ENCODE measurements around the gene PPP1R15A.
"Not testable (repeated sequence)": the region's sequence is repeated elsewhere in the genome, so short reads cannot be mapped to it uniquely, and the experiment has no call there.

PPP1R15A gene

DNA sequence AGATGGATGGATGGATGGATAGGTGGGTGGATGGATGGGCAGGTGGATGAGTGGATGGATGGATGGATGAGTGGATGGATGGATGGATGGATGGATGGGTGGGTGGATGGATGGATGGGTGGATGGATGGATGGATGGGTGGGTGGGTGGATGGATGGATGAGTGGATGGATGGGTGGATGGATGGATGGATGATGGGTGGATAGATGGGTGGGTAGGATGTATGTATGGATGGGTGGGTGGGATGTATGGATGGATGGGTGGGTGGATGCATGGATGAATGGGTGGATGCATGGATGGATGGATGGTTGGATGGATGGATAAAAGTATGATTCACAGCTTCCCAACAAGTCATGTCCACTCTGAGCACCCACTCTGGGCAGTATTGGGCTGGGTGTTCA, 31.6 kb downstream of the PPP1R15A start:
- not testable (repeated sequence) for H3K9ac ChIP-seq (ENCODE audit: low read depth, low read length); H3K9me3 ChIP-seq (ENCODE audit: control insufficient read depth, insufficient read depth, low read length); H3K27ac ChIP-seq (ENCODE audit: low read depth, low read length); H3K4me1 ChIP-seq (ENCODE audit: control insufficient read depth, insufficient read depth, low read length); H3K27me3 ChIP-seq (ENCODE audit: control insufficient read depth, insufficient read depth, low read length); H3K4me3 ChIP-seq (ENCODE audit: low read depth, low read length)
- H3K36me3 ChIP-seq (ENCODE audit: control insufficient read depth, insufficient read depth, low read length): peaks cover 31% of the 10 kb centered on the region

DNA sequence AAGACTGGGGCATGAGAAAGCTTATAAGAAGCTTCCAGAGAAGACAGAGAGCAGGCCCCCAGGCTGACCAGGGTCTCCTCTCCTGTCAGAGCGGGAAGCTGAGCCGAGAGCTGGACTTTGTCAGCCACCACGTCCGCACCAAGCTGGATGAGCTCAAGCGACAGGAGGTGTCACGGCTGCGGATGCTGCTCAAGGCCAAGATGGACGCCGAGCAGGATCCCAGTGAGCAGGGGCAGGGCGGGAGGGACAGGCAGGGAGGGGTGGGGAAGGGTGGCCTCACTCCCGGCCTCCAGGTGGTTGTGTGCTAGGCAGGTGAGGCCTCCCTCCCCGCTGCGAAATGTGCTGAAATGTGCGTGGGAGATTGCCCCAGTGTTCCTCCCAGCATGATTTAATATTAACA, 33.4 kb downstream of the PPP1R15A start:
- Histone ChIP-seq H3K36me3 (ENCODE audit: control insufficient read depth, insufficient read depth, low read length) (peaks cover 42% of the 10 kb centered on the region), H3K27ac (ENCODE audit: low read depth, low read length) (no peak overlapping the region)

DNA sequence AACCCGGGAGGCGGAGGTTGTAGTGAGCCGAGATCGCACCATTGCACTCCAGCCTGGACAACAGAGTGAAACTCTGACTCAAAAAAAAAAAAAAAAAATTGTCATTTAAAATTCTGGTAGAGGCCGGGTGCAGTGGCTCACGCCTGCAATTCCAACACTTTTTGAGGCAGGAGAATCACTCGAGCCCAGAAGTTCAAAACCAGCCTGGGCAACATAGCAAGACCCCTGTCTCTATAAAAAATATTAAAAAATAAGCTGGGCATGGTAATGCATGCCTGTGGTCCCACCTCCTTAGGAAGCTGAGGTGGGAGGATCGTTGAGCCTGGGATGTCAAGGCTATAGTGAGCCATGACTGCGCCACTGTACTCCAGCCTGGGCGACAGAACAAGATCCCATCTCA, 34.1 kb downstream of the PPP1R15A start:
- Histone ChIP-seq H3K4me3 (ENCODE audit: low read depth, low read length) (no peak overlapping the region), H3K27me3 (ENCODE audit: control insufficient read depth, insufficient read depth, low read length) (no peaks in the 10 kb centered on the region), H3K4me1 (ENCODE audit: control insufficient read depth, insufficient read depth, low read length) (no peaks in the 10 kb centered on the region), H3K9me3 (ENCODE audit: control insufficient read depth, insufficient read depth, low read length) (no peaks in the 10 kb centered on the region), H3K9ac (ENCODE audit: low read depth, low read length) (no peak overlapping the region), H3K36me3 (ENCODE audit: control insufficient read depth, insufficient read depth, low read length) (peaks cover 48% of the 10 kb centered on the region), H3K27ac (ENCODE audit: low read depth, low read length) (no peak overlapping the region)

More for the DNA sequence above, 33.4 kb downstream of the PPP1R15A start:
- no peaks in the 10 kb centered on the region for H3K9me3 ChIP-seq (ENCODE audit: control insufficient read depth, insufficient read depth, low read length)
- peaks cover 3% of the 10 kb centered on the region; the same call in 1 of the 2 replicates for H3K4me1 ChIP-seq (ENCODE audit: control insufficient read depth, insufficient read depth, low read length)
- H3K9ac ChIP-seq (ENCODE audit: low read depth, low read length): no peak overlapping the region
- H3K27me3 ChIP-seq (ENCODE audit: control insufficient read depth, insufficient read depth, low read length): no peaks in the 10 kb centered on the region
- no peak overlapping the region for H3K4me3 ChIP-seq (ENCODE audit: low read depth, low read length)

DNA sequence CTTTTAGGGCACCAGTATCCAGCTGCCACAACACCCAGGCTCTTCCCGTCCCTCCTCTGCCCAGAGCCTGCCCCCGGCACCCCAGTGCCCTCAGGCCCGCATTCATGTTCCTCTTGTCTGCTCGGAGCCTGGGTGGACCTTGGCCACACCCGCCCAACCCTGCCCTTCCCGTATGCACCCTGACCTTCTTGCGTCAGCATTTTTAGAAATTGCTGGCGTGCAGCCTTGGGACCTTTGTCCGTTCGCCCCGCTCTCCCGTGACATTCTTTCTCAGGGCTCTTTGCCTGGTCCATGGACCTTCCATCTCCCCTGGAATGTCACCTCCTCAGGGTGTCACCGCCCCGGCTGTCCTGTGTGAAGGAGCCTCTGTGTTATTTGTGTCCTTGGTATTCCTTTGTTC, 35.5 kb downstream of the PPP1R15A start:
- peaks cover 54% of the 10 kb centered on the region for H3K36me3 ChIP-seq (ENCODE audit: control insufficient read depth, insufficient read depth, low read length)
- H3K27ac ChIP-seq (ENCODE audit: low read depth, low read length): no peak overlapping the region
- H3K27me3 ChIP-seq (ENCODE audit: control insufficient read depth, insufficient read depth, low read length): no peaks in the 10 kb centered on the region
- H3K9ac ChIP-seq (ENCODE audit: low read depth, low read length): no peak overlapping the region
- no peak overlapping the region for H3K4me3 ChIP-seq (ENCODE audit: low read depth, low read length)
- no peaks in the 10 kb centered on the region for H3K9me3 ChIP-seq (ENCODE audit: control insufficient read depth, insufficient read depth, low read length)
- H3K4me1 ChIP-seq (ENCODE audit: control insufficient read depth, insufficient read depth, low read length): no peaks in the 10 kb centered on the region

DNA sequence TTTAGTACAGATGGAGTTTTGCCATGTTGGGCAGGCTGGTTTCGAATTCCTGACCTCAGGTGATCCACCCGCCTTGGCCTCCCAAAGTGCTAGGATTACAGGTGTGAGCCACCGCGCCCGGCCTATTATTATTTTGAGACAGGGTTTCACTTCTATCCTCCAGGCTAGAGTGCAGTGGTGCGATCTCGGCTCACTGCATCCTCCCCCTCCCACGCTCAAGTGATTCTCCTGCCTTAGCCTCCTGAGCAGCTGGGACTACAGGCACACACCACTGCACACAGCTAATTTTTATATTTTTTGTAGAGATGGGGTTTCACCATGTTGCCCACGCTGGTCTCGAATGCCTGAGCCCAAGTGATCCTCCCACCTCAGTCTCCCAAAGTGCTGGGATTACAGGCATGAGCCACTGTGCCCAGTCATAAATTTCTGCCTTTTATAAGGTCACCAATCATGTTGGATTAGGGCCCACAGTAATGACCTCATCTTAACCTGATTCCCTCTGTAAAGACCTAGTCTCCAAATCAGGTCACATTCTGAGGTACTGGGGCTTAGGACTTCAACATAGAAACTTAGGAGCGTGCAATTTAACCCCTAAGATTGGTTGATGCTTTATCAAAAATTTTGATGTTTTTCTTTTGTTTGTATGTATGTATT, 37.3 kb downstream of the PPP1R15A start:
- not testable (repeated sequence) for H3K4me3 ChIP-seq (ENCODE audit: low read depth, low read length); H3K27me3 ChIP-seq (ENCODE audit: control insufficient read depth, insufficient read depth, low read length); H3K9ac ChIP-seq (ENCODE audit: low read depth, low read length); H3K9me3 ChIP-seq (ENCODE audit: control insufficient read depth, insufficient read depth, low read length); H3K27ac ChIP-seq (ENCODE audit: low read depth, low read length); H3K4me1 ChIP-seq (ENCODE audit: control insufficient read depth, insufficient read depth, low read length)
- H3K36me3 ChIP-seq (ENCODE audit: control insufficient read depth, insufficient read depth, low read length): peaks cover 65% of the 10 kb centered on the region

DNA sequence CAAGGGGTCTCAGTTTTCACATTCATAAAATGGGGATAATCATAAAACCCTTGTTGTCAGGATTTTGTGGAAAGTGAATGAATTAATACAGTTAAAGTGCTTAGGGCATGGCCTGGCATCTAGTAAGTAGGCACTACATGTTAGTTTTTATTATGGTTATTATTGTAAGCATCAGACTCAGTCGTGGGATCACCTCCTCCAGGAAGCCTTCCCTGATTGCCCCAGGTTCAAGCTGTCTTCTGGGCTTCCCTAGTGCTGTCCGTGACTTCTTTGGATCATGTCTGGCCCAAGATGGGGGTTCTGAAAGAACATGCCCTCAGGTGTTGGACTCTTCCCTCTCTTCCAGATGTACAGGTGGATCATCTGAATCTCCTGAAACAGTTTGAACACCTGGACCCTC, 38.6 kb downstream of the PPP1R15A start:
- Histone ChIP-seq H3K27ac (ENCODE audit: low read depth, low read length) (no peak overlapping the region), H3K9me3 (ENCODE audit: control insufficient read depth, insufficient read depth, low read length) (no peaks in the 10 kb centered on the region), H3K4me1 (ENCODE audit: control insufficient read depth, insufficient read depth, low read length) (no peaks in the 10 kb centered on the region), H3K36me3 (ENCODE audit: control insufficient read depth, insufficient read depth, low read length) (peaks cover 61% of the 10 kb centered on the region), H3K9ac (ENCODE audit: low read depth, low read length) (no peak overlapping the region), H3K27me3 (ENCODE audit: control insufficient read depth, insufficient read depth, low read length) (no peaks in the 10 kb centered on the region), H3K4me3 (ENCODE audit: low read depth, low read length) (no peak overlapping the region)

DNA sequence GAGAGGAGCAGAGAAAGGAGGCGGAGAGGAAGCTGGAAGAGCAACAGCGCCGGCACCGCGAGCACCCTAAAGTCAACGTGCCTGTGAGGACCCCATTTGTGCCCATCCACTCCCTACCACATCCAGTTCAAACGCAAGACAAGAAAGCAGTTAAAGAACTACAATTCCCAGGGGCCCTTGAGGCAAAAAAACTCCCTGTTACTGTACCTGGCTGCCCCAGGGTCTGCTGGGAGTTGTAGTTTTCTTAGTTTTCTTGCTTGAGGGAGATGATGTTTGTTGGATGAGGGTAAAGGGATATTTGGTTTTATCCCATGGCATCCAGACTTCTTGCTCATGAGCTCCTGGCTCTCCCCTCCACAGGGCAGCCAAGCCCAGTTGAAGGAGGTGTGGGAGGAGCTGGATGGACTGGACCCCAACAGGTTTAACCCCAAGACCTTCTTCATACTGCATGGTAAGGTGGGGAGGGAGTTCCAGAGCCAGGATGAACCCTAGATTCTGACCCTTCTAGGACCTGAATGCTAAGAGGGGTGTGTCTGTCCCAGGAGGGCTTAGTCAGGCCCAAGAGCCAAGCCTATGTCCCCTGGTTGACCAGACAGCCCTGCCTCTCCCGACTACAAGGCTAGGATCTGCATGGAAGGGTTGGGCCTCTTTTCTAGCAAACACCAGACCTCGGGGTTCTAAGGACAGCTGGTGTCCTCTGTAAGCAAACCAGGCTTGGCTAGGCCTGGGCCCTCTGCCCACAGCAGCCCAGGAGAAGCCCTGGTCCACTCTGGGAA, 41.1 kb downstream of the PPP1R15A start:
- peaks cover 68% of the 10 kb centered on the region for H3K36me3 ChIP-seq (ENCODE audit: control insufficient read depth, insufficient read depth, low read length)
- H3K4me3 ChIP-seq (ENCODE audit: low read depth, low read length): no peak overlapping the region

DNA sequence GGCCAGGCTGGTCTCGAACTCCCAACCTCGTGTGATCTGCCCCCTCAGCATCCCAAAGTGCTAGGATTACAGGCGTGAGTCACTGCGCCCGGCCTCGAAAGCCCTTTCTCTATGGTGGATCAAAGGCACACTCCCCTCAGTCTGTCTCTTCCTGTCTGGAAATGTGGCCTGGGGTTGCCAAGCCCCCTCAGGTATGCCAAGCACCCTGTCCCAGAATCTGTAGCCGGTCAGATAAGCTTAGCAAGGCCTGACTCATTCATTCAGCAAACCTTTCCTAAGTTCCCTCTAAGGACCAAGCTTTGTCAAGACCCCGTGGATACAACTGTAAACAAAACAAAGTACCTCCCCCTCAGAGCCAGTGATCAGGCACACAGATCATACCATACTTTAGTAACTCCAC, 42.0 kb downstream of the PPP1R15A start:
- Histone ChIP-seq H3K27me3 (ENCODE audit: control insufficient read depth, insufficient read depth, low read length) (no peaks in the 10 kb centered on the region), H3K27ac (ENCODE audit: low read depth, low read length) (no peak overlapping the region), H3K9ac (ENCODE audit: low read depth, low read length) (no peak overlapping the region), H3K4me3 (ENCODE audit: low read depth, low read length) (no peak overlapping the region), H3K4me1 (ENCODE audit: control insufficient read depth, insufficient read depth, low read length) (no peaks in the 10 kb centered on the region), H3K9me3 (ENCODE audit: control insufficient read depth, insufficient read depth, low read length) (no peaks in the 10 kb centered on the region), H3K36me3 (ENCODE audit: control insufficient read depth, insufficient read depth, low read length) (peaks cover 72% of the 10 kb centered on the region)

More for the DNA sequence above, 41.1 kb downstream of the PPP1R15A start:
- Histone ChIP-seq H3K27me3 (ENCODE audit: control insufficient read depth, insufficient read depth, low read length) (no peaks in the 10 kb centered on the region), H3K9ac (ENCODE audit: low read depth, low read length) (no peak overlapping the region), H3K9me3 (ENCODE audit: control insufficient read depth, insufficient read depth, low read length) (no peaks in the 10 kb centered on the region), H3K4me1 (ENCODE audit: control insufficient read depth, insufficient read depth, low read length) (no peaks in the 10 kb centered on the region), H3K27ac (ENCODE audit: low read depth, low read length) (no peak overlapping the region)

DNA sequence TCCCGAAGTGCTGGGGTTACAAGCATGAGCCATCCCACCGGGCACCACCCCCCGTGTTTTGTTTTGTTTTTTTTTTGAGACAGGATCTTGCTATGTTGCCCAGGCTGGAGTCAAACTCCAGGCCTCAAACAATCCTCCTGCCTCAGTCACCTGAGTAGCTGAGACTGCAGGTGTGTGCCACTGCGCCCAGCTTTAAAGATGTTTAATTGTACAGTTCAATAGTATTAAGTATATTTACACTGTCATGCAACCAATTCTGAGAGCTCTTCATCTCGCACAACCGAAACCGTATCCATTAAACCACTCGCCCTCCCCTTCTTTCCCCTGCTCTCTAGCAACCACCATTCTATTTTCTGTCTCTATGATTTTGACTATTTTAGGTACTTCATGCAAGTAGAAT, 43.5 kb downstream of the PPP1R15A start:
- no peaks in the 10 kb centered on the region for H3K27me3 ChIP-seq (ENCODE audit: control insufficient read depth, insufficient read depth, low read length)
- no peak overlapping the region for H3K4me3 ChIP-seq (ENCODE audit: low read depth, low read length)
- H3K9me3 ChIP-seq (ENCODE audit: control insufficient read depth, insufficient read depth, low read length): no peaks in the 10 kb centered on the region
- peaks cover 70% of the 10 kb centered on the region for H3K36me3 ChIP-seq (ENCODE audit: control insufficient read depth, insufficient read depth, low read length)
- H3K27ac ChIP-seq (ENCODE audit: low read depth, low read length): no peak overlapping the region
- no peaks in the 10 kb centered on the region for H3K4me1 ChIP-seq (ENCODE audit: control insufficient read depth, insufficient read depth, low read length)
- no peak overlapping the region for H3K9ac ChIP-seq (ENCODE audit: low read depth, low read length)

DNA sequence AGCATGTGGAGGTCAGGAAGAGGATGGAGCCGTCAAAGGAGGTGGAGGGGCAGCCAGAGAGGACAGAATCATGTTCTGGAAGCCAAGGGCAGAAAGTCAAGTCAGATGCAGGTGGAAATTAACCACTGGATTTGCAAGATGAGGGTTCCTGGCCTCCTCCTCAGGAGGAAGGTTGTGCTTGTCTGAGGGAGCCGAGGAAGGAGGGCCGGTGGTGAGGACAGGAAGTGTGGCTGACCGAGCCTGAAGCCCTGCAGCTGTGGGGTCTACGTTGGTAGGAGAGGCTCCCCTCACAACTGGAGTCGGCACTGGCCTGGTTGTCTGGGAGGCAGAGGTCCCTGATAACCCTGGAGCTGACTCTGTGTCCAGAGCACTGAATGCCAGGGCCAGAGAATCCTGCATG, 45.9 kb downstream of the PPP1R15A start:
- Histone ChIP-seq H3K36me3 (ENCODE audit: control insufficient read depth, insufficient read depth, low read length) (peaks cover 66% of the 10 kb centered on the region), H3K27me3 (ENCODE audit: control insufficient read depth, insufficient read depth, low read length) (no peaks in the 10 kb centered on the region), H3K4me1 (ENCODE audit: control insufficient read depth, insufficient read depth, low read length) (no peaks in the 10 kb centered on the region), H3K4me3 (ENCODE audit: low read depth, low read length) (no peak overlapping the region), H3K27ac (ENCODE audit: low read depth, low read length) (no peak overlapping the region), H3K9ac (ENCODE audit: low read depth, low read length) (no peak overlapping the region), H3K9me3 (ENCODE audit: control insufficient read depth, insufficient read depth, low read length) (no peaks in the 10 kb centered on the region)

DNA sequence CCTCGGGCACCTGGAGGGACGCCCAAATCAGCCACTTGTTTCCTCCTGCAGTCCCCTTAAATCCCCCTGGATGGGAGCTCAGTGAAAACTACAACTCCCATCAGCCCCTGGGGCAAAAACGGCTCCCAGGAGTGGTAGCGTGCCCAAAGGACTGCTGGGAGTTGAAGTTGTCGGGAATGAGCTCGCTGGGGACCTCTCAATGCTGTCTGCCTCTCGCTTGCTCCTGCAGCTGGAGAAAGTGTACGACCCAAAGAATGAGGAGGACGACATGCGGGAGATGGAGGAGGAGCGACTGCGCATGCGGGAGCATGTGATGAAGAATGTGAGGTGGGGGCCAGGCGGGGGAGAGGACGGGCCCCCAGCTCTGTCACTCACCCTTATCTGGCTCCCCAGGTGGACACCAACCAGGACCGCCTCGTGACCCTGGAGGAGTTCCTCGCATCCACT, 46.6 kb downstream of the PPP1R15A start:
- Histone ChIP-seq H3K36me3 (ENCODE audit: control insufficient read depth, insufficient read depth, low read length) (peaks cover 62% of the 10 kb centered on the region), H3K4me3 (ENCODE audit: low read depth, low read length) (no peak overlapping the region), H3K9me3 (ENCODE audit: control insufficient read depth, insufficient read depth, low read length) (no peaks in the 10 kb centered on the region), H3K27me3 (ENCODE audit: control insufficient read depth, insufficient read depth, low read length) (no peaks in the 10 kb centered on the region), H3K4me1 (ENCODE audit: control insufficient read depth, insufficient read depth, low read length) (no peaks in the 10 kb centered on the region), H3K27ac (ENCODE audit: low read depth, low read length) (no peak overlapping the region), H3K9ac (ENCODE audit: low read depth, low read length) (no peak overlapping the region)
